ENCODE results near the gene PRKAG2.

GRCh38 chr7:151792086-151792485 is 84.8 kb downstream of the PRKAG2 start:
- TF ChIP-seq EZH2 (IDR thresholded peaks at IDR 0.05), result no peak
- TF ChIP-seq POLR2AphosphoS5 (IDR thresholded peaks at IDR 0.05; ENCODE audit: borderline replicate concordance, low read depth, low read length), result no peak

Measured in SK-N-MC (cell line).